Embryonic facial prominence (tissue), 1 donor: Measurements from ENCODE around the gene TPPP2.

ENCODE experiments used
- DNase-seq: peaks from one replicate; pipeline ENCODE4 v3.0.0-alpha.2; 2016; ENCODE audit errors: extremely low spot score

Gene TPPP2

GRCh38 chr14:21017528-21018245, 12.3 kb upstream of the TPPP2 start:
- no peak for DNase-seq

- DNase-seq = no peak
These were observed 11.7 kb upstream of the TPPP2 start for GRCh38 chr14:21018286-21018685.

DNA sequence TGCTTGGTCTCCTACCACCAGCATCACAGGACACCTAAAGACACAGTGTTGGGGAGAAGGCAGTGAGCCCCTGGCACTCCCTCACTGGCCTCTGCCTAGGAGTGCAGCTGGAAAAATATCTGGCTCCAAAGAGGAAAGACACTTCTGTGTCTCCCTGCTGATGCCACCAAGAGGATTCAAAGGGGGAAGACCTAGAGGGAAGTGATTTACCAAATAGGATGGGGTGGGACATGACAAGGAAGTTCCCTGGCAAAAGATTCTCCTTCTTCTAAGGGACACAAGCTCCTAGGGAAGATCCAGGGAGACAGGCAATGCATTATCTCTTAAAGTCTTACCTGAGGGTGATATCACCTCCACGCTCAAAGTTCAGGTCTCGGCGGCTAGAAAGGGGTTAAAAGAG, 11.2 kb upstream of the TPPP2 start:
- no peak for DNase-seq

DNA sequence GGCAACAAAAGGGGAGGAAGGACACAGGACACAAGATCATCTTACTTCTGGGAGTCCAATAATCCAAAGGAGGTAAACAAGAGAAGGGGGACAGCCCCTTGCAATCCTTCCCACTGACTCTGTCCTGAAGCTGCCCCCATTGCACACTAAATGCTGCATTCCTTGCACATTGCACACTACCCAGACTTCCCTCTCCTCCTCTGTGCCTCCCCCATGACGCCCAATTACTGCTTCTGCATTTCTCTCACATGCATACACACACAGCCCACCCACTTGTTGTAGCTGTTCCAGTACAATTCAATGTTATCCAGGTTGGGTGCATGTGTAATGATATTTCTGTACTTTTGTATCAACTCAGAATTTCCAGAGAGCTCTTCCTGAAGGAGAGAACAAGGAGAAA, 10.7 kb upstream of the TPPP2 start:
- DNase-seq = no peak

DNA sequence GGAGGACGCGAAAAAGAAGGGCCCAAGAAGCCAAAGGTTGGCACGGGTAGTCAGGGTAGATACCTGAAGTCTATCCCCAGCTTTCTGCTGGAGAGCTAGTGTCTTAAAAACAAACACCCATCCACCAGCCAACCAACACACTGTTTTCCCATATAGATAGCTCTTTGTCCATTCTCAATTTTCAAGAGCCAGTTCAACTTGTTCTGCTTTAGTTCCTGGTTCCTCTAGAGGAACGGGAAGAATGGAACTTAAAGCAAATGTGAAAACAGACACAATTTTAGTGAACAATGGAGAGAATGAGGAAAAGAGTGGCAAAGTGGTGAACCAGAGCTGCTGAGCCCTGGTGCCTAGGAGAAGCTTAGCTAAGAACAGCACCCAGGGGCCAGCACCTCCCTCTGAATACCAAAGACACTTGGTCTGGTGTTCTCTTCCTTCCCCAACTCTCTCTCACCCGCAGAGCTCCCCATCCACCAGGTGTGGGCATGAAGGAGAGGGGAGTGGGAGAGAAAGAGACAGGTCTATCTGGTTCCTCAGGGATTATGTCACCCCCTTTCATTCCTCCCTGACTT, 9.0 kb upstream of the TPPP2 start:
- DNase-seq = no peak

- no peak for DNase-seq
These were observed 7.3 kb upstream of the TPPP2 start for GRCh38 chr14:21022686-21023085.

GRCh38 chr14:21023174-21023573, 6.8 kb upstream of the TPPP2 start:
- DNase-seq = no peak

DNA sequence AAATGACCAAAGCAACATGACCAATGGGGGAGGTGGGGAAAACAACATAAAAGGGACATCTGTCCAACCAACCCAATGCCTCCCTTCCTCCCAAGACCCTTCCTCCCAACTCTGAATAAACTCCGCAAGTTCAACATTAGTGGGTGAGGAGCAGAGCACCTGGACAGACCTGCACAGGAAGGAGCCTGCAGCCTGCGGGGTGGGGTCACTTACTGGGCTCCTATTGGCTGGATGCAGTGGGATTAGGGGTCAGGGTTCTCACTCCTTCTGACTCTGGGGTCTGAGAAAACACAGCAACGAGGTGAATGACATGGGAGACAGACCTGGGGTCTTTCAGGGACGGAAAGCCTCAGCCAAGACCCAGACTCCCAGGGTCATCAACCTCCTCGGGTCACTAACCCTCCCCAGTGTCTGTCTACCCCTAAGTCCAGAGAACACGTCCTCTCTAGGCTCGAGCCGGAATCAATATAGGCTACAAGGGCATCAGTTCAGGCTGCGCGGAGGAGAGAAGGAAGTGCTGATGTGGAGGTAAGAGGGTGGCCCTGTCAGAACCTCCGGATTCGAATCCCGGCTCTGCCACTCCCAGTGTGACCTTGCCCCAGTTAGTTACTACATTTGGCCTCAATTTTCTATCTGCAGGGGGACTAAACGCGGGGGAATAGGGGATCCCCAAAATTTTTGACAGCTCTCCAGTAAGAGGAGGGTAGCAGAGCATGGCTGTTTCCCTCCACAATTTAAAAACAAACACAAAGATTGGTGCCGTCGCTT, 6.0 kb upstream of the TPPP2 start:
- no peak for DNase-seq

- DNase-seq = peak; percentile 27
These were observed 5.2 kb upstream of the TPPP2 start, which contains the start of gene NDRG2 for GRCh38 chr14:21024585-21025370. NDRG2 (minus strand) TSS chr14:21025061; CDS start chr14:21023315, 1,746 bp downstream.

DNA sequence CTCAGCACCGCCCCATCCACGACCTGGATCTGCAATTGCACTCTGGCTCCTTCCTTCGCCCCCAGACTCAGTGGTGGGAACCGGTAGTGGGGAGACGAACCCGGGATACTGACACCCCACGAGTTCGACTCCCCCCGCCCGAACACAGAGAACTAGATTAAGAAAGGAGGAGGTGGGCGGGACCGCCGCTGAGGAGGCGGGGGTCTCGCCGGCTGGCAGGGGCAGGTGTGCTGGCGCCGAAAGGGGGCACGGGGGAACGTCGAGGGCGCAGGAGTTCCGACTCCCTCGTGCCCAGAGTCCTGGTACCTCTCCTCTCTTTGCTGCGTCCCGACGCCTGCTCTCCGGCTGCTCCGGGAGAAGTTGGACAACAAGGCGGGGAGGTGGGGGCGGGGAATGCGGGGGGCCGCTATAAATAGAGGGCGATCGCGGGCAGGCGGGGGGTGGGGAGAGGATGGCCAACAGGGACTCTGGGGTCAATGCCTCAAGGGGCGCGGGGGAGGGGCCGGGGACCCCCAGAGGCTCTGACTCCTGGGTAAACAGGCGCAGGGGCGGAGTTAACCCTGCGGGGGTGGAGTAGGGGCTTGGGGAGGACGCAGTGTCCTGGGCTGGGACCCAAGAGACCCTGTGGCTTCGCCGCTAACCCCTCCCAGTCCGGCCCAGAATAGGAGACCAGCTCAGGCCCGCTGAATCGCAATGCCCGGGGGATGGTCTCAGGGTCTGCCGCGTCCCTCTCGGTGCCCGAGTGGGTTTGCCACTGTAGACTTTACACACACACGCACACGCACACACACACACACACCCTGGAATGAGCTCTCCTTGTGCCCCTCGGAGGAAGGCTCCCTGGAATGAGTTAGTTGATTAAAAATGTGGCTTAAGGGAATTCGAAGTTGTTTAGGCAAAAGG, 4.4 kb upstream of the TPPP2 start:
- no peak for DNase-seq

DNA sequence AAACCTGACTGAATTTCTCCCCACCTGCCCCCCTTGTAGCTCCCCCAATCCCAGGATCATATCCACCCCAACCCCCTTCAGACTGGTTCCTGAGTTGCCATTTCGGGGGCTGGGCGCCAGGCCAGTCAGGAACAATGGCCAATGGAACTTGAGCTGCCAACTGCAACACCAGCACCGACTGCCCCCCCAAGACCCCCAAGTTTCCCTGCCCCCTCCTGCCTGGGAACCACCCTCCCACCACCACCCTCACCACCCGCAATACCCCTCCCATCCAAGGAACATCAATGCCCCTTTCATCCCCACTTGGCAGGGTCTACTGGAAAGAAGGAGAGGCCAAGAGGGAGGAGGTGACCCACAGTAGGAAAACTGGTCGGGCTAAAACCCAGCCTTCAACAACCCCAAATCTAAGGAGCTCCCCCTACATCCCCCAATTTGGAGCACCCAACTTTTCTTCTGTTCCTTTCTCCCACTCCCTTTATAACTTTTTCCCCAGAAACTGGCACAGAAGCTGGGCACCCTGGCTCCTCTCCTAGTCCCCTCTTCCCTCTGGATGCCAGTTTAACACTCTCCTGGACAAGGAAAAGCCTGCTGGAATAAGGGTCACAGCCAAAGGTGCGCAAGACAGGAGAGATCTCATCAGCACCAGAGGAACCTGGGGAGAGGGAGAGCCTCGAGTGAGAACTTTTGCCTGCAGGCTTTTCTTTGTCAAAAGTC, 3.6 kb upstream of the TPPP2 start:
- DNase-seq = no peak

GRCh38 chr14:21026988-21027315, 3.1 kb upstream of the TPPP2 start:
- no peak for DNase-seq

GRCh38 chr14:21030531-21030930, 514 bp downstream of the TPPP2 start:
- no peak for DNase-seq

- no peak for DNase-seq
These were observed 2.5 kb downstream of the TPPP2 start for GRCh38 chr14:21032326-21033132.

GRCh38 chr14:21033133-21033698, 3.2 kb downstream of the TPPP2 start:
- DNase-seq = no peak

GRCh38 chr14:21034707-21035106, 4.7 kb downstream of the TPPP2 start, which contains the start of gene RNASE13:
RNASE13 (minus strand) TSS chr14:21034807; CDS start chr14:21034288, 519 bp downstream.
- no peak for DNase-seq

- DNase-seq = no peak
These were observed 6.7 kb downstream of the TPPP2 start for GRCh38 chr14:21036751-21037150.

DNA sequence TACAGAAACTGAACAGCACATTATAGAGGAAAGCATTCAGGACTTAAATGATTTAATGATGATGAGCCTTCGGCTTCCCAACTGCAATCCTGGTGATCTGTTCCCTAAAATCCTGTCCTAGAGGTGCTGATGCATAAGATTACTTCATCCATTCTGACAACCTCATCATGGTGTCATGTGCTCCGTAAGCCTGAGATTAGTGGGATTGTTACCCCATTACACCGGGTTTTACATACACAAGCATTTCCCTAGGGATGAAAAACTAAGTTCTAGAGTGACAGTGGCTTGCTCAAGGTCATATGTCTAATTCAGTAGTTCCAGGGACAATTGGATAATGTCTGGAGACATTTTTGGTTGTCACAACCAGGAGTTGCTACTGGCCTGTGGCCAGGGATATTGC, 7.1 kb downstream of the TPPP2 start:
- no peak for DNase-seq
